Measurements from ENCODE around the gene AXIN1.

- TF ChIP-seq MAX (IDR thresholded peaks at IDR 0.05) (no peak), REST (IDR thresholded peaks at IDR 0.05; ENCODE audit: low read depth) (no peak), TAF1 (IDR thresholded peaks at IDR 0.05; ENCODE audit: low read depth) (no peak), RAD21 (IDR thresholded peaks at IDR 0.05; ENCODE audit: low read depth) (no peak)
Observed at GRCh38 chr16:296276-296675, 56.2 kb downstream of the AXIN1 start.

Data from Ishikawa (cell line).